Fibroblast of skin of right quadriceps (primary cell): ENCODE measurements around the gene FBN3.

Experiments
- DNase-seq: peaks from one replicate; pipeline ENCODE4 v3.0.0-alpha.2; 2013

FBN3 gene

GRCh38 chr19:8087876-8088275 is 61.5 kb downstream of the FBN3 start:
- DNase-seq = no peak

DNA sequence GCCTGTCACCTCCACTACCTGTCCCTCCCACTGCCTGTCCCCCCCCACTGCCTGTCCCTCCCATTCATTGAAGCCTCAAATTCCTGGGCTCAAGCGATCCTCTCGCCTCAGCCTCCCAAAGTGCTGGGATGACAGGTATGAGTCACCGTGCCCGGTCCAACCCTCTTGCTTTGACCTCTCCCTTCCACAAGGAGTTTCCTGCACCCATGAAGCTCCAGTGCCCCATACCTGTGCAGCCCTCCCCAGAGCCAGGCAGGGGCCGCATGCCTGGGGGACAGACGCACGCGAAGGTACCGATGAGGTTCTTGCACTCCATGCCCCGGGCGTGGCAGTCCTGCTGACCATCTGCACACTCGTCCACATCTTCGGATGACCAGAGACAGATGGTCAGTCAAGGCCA is 62.5 kb downstream of the FBN3 start:
- no peak for DNase-seq

- no peak for DNase-seq
Observed at GRCh38 chr19:8085598-8086408, 63.6 kb downstream of the FBN3 start.

DNA sequence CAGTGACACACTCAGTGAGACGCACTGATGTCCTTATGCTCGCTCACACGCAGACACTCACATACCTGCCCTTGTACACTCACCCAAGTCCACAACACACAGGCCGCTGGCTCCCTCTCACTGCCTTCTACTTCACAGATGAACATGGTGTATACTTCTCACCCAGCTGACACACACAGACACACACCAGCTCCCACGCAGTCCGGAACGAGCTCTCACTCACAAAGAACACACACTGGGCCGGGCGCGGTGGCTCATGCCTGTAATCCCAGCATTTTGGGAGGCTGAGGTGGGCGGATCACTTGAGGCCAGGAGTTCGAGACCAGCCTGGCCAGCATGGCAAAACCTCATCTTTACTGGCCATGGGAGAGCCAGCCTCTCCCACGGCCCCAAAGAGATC is 65.2 kb downstream of the FBN3 start:
- DNase-seq = no peak

- no peak for DNase-seq
Observed at GRCh38 chr19:8083141-8083540, 66.3 kb downstream of the FBN3 start.

DNA sequence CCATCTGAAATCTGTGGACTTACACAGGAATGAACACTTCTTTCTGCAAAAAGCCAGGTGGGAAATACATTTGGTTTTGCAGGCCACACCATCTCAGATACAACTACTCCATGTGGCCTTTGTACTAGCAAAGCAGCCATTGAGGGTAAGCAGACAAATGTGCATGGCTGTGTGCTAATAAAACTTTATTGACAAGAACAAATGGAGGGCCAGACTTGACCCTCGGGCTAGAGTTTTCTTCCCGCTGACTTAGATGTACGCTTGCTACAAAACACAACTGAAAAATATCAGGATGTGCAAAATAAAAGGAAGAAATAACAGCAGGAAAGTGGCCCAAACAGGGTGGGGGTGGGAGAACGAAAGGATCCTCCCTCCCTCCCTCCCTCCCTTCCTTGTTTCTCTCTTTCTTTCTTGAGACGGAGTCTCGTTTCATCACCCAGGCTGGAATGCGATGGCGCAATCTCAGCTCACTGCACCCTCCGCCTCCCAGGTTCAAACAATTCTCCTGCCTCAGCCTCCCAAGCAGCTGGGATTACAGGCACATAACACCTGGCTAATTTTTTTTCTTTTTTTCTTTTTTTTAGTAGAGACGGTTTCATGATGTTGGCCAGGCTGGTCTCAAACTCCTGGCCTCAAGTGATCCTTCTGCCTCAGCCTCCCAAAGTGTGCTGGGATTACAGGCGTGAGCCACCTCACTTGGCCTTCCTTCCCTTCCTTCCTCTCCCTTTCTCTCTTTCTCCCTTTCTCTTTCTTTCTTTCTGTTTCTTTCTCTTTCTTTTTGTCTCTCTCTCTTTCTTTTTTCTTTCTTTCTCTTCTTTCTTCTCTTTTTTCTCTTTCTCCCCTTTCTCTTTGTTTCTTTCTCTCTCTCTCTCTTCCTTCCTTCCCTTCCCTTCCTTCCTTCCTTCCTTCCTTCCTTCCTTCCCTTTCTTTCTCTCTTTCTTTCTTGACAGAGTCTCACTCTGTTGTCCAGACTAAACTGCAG is 67.5 kb downstream of the FBN3 start:
- no peak for DNase-seq

DNA sequence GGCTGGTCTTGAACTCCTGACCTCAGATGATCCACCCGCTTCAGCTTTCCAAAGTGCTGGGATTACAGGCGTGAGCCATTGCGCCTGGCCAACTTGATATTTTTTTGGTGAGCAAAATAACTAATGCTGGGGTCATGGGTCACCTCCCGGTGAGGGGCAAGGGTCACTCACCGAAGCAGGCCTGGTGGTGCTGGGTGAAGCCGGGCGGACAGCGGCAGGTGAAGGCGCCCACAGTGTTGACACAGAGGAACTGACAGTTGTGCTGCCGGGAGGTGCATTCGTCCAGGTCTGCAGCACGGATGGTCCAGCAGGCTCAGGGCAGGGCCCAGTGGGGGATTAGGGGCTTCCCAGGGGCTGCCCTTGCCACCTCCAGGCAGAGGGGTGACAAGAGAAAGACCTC is 68.6 kb downstream of the FBN3 start:
- DNase-seq = no peak

- DNase-seq = no peak
Observed at GRCh38 chr19:8079988-8080387, 69.4 kb downstream of the FBN3 start.

GRCh38 chr19:8075158-8076074 is 74.0 kb downstream of the FBN3 start:
- DNase-seq = no peak

DNA sequence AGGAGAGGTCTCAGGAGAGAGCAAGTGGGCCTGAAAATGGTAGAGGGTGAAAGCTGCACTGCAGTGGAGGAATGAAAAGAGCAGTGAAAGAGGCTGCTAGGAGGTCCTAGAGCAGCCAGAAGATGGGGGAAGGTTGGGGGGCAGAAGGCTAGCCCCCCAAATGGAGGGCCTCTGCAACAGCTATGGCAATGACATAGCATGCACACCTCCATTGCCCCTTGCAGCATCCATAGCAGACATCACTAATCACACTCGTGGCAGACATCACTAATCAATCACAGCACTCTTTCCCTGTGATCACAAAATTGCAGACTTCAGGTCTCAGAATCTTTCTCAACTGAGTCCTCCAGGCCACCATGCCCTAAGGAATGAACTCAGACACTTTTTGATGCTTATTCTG is 74.9 kb downstream of the FBN3 start:
- no peak for DNase-seq

- no peak for DNase-seq
Observed at GRCh38 chr19:8071912-8072311, 77.5 kb downstream of the FBN3 start.

DNA sequence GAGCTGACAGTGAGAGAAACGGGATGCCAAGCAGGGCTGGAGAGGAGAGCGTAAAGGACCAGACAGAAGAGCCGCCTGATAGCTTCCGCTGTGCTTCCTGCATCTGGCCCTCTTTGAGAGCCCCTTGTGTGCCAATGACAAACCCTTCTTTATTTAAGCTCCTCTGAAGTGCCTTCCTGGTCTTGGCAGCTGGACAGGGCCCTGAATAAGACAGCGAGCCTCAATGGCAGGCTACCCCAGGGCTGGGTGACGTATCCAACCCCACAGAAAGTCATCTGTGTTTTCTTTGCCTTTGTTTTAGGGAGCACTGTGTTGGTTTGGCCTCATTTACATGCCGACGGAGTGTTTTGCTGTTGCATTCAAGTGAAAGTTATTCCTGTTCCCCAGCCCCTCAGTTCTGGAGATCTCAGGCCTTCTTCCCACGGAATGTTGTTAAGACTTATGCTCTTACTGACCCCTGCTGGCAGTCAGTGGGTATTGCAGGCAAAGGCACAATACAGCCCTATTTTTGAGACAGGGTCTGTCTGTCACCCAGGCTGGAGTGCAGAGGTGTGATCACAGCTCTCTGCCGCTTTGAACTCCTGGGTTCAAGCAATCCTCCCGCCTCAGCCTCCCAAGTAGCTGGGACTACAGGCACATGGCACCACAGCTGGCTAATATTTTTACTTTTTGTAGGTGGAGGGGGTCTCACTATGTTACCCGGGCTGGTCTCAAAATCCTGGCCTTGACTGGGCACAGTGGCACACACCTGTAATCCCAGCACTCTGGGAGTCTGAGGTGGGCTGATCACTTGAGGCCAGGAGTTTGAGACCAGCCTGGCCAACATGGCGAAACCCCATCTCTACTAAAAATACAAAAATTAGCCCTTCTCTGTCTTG is 80.1 kb downstream of the FBN3 start:
- no peak for DNase-seq

- no peak for DNase-seq
Observed at GRCh38 chr19:8065875-8066261, 83.5 kb downstream of the FBN3 start.

- DNase-seq = no peak
Observed at GRCh38 chr19:8064911-8065874, 84.2 kb downstream of the FBN3 start.

DNA sequence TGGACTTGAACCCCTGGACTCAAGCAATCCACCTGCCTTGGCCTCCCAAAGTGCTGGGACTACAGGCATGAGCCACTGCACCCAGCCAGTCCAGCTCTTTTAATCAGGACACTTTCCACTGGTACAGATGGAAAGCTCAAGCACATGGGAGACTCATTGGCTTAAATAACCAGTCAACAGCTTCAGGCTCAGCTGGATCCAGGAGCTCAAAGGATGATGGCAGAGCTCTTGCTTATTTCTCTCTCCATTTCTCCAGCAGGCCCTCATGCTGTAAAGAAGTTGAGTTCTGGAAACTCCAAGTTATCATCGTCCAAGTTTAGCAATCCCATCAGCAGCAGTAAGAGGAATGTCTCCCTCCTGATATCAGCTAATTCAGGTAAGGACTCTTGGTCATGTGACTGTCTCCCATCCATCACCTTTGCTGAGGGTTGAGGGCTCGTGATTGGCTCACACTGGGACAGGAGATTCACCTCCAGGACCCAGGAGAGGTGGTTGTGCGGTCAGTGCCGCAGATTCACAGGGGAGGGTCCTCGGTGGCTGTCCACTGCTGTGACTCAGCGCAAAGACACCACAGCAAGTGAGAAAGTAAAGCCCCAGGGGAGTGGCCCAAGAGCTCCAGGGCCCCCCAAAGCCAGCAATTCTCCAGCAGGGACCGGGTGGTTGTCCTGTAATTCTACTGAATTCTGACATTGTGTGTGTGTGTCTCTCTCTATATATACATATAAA is 91.7 kb downstream of the FBN3 start:
- no peak for DNase-seq

DNA sequence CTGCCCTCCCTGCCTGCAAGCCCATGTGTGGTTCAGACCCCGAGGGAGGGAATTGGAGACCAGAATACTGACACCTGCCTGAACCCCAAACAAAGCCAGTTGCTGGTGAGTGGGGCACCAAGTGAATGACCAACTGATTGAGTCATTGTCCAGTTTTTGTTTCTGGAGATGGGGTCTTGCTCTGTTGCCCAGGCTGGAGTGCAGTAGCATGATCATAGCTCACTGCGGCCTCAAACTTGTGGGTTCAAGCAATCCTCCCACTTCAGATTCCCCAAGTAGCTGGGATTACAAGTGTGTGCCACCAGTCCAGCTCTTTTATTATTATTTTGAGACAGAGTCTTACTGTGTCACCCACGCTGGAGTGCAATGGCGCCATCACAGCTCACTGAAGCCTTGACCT is 92.9 kb downstream of the FBN3 start:
- no peak for DNase-seq

GRCh38 chr19:8054169-8054568 is 95.2 kb downstream of the FBN3 start:
- no peak for DNase-seq

GRCh38 chr19:8052464-8052859 is 96.9 kb downstream of the FBN3 start, which contains the start of gene CCL25:
CCL25 (plus strand) TSS chr19:8052760; CDS start chr19:8053050, 290 bp downstream.
- DNase-seq = no peak

- peak; percentile 71 for DNase-seq
Observed at GRCh38 chr19:8050274-8051096, 98.9 kb downstream of the FBN3 start.
